ENCODE results near the gene KMT2A. TPM values are rescaled to one million over a fixed set of nuclear protein-coding genes. Genes with fewer than 3 reads are reported as not detected.
A peak's percentile ranks its signal among the peaks of the same experiment; 100 is the strongest.
"Not testable (repeated sequence)": the region's sequence is repeated elsewhere in the genome, so short reads cannot be mapped to it uniquely, and the experiment has no call there.

KMT2A gene
- polyA plus RNA-seq, 3 donors: 36.0 to 39.2 (median 37.6) TPM

DNA sequence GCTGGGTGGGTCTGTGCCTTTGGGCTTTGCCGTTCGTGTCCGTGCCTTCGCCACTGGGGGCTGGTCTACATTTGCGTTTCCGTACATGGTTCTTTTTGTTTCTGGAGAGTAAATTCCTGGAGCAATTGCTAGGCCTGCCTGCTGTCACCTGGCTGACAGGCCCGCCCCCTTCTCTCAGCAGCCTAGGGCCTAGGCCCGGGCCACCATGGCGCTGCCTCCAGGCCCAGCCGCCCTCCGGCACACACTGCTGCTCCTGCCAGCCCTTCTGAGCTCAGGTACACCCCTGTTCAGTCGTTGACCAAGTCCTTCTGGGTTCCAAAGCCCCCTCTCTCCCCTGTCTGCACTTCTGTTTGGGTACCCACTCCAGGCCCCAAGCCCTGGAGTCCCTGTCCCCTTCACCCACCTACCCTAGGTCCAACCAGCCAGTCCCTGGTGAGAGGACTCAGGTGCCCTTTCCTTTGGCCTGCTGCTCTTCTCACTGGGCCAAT is 95.3 kb downstream of the KMT2A start:
- DNase-seq (ENCODE audit: low read depth in 3 of 3, low spot score in 2 of 3): no peak

DNA sequence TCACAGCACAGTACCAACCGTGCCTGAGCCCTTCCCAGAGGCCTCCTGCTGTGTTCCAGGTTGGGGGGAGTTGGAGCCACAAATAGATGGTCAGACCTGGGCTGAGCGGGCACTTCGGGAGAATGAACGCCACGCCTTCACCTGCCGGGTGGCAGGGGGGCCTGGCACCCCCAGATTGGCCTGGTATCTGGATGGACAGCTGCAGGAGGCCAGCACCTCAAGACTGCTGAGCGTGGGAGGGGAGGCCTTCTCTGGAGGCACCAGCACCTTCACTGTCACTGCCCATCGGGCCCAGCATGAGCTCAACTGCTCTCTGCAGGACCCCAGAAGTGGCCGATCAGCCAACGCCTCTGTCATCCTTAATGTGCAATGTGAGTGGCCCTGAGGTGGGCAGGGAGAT is 95.8 kb downstream of the KMT2A start:
- no peak for DNase-seq (ENCODE audit: low read depth in 3 of 3, low spot score in 2 of 3)

DNA sequence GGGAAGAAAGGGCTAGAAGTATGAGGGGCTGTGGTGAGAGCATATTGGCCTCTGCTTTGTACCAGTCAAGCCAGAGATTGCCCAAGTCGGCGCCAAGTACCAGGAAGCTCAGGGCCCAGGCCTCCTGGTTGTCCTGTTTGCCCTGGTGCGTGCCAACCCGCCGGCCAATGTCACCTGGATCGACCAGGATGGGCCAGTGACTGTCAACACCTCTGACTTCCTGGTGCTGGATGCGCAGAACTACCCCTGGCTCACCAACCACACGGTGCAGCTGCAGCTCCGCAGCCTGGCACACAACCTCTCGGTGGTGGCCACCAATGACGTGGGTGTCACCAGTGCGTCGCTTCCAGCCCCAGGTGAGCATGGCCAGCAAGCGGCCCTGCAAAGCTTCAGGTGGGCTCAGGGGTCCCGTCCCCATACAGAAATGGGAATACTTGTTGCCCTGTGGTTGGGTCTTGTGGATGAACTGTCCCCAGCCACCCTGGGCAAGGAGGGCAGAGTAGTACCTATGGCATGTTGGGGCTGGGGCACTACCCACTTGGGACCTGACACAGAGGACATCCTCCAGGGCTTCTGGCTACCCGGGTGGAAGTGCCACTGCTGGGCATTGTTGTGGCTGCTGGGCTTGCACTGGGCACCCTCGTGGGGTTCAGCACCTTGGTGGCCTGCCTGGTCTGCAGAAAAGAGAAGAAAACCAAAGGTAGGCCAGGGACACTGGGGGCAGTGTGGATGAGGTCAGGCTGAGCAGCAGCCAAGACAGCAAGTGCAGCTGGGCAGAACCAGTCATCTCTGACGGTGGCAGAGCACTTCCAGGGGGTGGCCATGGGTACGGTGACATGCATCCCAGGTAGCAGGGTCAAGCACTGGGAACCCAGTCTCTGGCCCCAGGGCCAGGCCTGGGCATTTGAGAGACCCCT is 96.8 kb downstream of the KMT2A start:
- DNase-seq (ENCODE audit: low read depth in 3 of 3, low spot score in 2 of 3): no peak

- no peak for DNase-seq (ENCODE audit: low read depth in 3 of 3, low spot score in 2 of 3)
Measured at GRCh38 chr11:118533769-118534729, 97.8 kb downstream of the KMT2A start.

GRCh38 chr11:118535261-118535660 is 99.0 kb downstream of the KMT2A start:
- DNase-seq (ENCODE audit: low read depth in 3 of 3, low spot score in 2 of 3): no peak

GRCh38 chr11:118536726-118537125 is 100.4 kb downstream of the KMT2A start:
- DNase-seq (ENCODE audit: low read depth in 3 of 3, low spot score in 2 of 3): no peak

DNA sequence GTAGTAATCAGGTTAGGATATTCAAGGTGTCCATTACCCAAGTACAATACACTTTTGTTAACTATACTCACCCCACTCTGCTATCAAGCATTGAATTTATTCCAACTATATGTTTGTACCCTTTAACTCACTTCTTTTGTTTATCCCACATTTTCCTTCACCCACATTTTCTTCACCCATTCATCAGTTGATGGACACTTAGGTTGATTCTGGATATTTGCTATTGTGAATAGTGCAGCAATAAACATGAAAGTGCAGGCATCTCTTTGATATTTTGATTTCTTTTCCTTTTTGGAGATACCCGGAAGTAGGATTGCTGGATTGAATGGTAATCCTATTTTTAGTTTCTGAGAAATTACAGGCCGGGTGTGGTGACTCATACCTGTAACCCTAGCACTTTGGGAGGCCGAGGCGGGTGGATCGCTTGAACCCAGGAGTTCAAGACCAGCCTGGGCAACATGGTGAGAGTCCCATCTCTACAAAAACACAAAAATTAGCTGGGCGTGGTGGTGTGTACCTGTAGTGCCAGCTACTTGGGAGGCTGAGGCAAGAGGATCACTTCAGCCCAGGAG is 101.2 kb downstream of the KMT2A start:
- DNase-seq (ENCODE audit: low read depth in 3 of 3, low spot score in 2 of 3): no peak

DNA sequence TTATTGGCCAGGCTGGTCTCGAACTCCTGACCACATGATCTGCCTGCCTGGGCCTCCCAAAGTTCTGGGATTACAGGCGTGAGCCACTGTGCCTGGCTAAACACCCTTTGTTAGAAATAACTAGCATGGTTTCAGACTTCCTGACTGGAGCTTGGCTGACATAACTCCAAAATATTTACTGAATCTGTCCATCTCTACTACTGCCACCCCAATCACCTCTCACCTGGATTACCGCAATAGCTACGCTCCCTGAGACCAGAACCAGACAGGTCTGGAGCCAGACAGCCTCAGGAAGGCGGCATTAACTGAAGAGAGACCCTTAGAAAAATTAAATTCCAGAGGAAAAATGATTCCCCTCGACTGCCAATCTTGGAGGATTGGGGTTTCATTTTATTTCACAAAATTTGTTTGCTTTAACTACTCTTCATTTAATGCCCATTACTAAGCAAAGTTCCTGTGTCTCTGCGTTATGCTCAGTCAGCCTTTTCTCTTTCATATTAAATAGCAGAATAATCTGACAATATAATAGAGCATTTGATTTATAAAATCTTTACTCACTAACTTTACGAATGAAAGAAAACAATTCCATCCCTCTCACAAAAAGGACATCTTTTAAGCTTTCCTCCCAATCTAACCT is 107.8 kb downstream of the KMT2A start:
- DNase-seq (ENCODE audit: low read depth in 3 of 3, low spot score in 2 of 3): no peak

DNA sequence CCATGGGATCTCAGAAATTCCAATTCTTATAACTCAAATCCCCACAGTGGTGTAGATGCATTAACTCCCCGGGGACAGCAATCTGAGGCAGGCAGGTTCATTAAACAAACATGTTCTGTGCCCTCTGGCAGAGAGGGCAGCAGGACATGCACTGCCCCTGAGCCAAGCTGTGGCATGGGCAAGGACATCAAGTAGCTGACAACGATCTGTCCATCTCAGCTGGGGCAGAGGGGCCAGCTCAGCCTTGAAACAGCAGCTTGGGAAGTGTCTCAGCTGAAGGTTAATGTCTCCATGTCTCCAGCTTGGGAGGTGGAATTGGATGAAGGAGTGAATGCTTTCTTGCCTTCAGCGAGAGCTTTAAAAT is 108.3 kb downstream of the KMT2A start:
- no peak for DNase-seq (ENCODE audit: low read depth in 3 of 3, low spot score in 2 of 3)

- DNase-seq (ENCODE audit: low read depth in 3 of 3, low spot score in 2 of 3): no peak
Measured at GRCh38 chr11:118545533-118545932, 109.2 kb downstream of the KMT2A start.

- no peak for DNase-seq (ENCODE audit: low read depth in 3 of 3, low spot score in 2 of 3)
Measured at GRCh38 chr11:118547132-118547531, 110.8 kb downstream of the KMT2A start.

- no peak for DNase-seq (ENCODE audit: low read depth in 3 of 3, low spot score in 2 of 3)
Measured at GRCh38 chr11:118552341-118552740, 116.0 kb downstream of the KMT2A start.

- no peak for DNase-seq (ENCODE audit: low read depth in 3 of 3, low spot score in 2 of 3)
Measured at GRCh38 chr11:118560806-118561205, 124.5 kb downstream of the KMT2A start.

DNA sequence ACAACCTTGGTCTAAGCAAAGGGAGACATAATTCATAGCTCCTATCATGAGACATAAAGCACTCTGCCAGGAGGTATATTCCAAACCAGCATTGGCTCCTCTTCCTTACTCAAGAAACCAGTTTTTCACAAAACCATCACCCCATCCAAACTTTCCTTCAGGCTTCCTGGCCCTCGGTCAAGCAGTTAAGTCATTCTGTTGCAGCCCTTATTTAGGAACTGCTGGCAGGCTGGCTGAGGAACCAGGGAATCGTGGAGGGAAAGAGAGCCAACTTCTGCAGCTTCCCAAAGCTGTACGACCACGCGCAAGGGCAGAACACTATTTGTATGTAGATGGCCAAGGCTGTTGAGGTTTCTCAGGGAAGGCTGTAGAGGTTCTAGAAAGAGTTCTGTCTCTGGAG is 128.8 kb downstream of the KMT2A start:
- DNase-seq (ENCODE audit: low read depth in 3 of 3, low spot score in 2 of 3): no peak

- DNase-seq (ENCODE audit: low read depth in 3 of 3, low spot score in 2 of 3): no peak
Measured at GRCh38 chr11:118569670-118570069, 133.4 kb downstream of the KMT2A start.

GRCh38 chr11:118570787-118571186 is 134.5 kb downstream of the KMT2A start:
- DNase-seq (ENCODE audit: low read depth in 3 of 3, low spot score in 2 of 3): no peak

- DNase-seq (ENCODE audit: low read depth in 3 of 3, low spot score in 2 of 3): not testable (repeated sequence)
Measured at GRCh38 chr11:118571701-118572060, 135.4 kb downstream of the KMT2A start.

DNA sequence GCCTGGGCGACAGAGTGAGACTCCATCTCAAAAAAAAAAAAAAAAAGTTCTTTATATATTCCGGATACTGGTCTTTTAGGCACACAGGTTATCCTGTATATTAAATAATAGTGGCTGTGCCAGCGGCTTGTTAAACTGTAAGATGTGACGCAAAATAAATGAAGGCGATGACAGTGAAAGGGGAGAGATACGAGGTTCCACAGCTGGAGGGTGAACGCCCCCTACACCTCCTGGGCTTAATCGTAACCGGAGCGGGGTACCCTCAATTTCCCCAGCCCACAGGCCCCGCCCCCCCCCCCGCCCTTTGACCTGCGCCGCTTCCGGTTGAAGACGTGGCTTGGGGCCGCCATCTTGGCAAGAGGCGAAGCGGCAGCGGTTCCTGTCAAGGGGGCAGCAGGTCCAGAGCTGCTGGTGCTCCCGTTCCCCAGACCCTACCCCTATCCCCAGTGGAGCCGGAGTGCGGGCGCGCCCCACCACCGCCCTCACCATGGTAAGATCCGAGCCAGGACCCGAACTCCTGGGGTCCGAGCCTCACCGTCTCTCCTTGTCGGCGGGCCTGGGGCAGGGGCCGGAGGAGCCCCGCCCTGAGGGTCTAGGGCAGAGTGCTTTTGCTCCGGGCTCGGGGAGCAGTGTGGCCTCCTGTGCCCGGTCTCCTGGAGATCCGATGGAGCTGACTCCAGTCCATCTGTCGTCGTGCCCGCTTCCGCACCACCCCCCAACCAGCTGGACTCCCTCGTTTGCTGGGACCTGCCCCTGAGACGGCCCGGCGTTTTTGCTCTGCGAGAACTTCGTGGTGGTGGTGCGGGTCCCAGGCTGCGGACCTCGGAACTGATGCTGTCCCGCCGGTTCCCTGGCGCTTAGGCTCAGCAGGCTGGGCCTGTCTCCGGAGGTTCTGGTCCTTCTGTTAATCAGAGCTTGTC is 136.0 kb downstream of the KMT2A start, which contains the start of gene ARCN1:
Gene ARCN1, plus strand, starts transcription at position 349 of the 920 bp plus-strand sequence. Its CDS starts 139 bp downstream, at position 488.
- peak; percentile 52 to 75 (median 72) for DNase-seq (ENCODE audit: low read depth in 3 of 3, low spot score in 2 of 3)

DNA sequence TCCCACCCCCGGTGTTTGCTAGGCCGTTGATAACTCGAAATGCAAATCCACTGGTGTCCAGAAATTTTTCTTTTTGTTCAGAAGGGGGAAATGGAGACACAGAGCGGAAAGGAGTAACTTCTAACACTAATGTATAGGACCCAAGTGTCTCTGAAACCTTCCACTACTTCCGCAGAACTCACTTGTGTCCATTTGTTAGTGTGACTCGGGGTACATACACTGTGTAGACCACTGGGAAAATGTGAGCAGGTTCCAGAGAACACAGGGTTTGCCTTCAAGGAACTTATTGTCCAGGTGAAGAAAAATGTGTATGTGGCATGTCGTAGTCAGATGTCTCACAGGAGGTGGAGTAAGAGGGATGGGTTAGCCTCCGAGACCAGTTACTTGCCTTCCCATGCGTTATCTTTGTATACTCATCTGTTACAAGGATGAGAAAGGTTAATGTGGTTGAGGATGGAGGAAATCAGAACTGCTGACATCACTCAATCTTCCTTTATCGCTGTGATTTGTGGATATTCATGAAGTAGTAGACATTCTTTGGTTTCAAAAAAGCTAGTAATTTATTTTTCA is 136.8 kb downstream of the KMT2A start:
- DNase-seq (ENCODE audit: low read depth in 3 of 3, low spot score in 2 of 3): peak; percentile 21 to 47 (median 27)
